ENCODE data around the gene NNT. TPM values are rescaled to one million over a fixed set of nuclear protein-coding genes. Genes with fewer than 3 reads are reported as not detected.

NNT gene
- total RNA-seq, 1 donor from 2014 or later: 554 TPM

Other genes starting within 250 kb of the NNT start
- gene CCL28, start 190.8 kb upstream of the NNT start, total RNA-seq: 0.55 TPM
- 4.9 TPM for gene TMEM267, start 119.3 kb upstream of the NNT start, total RNA-seq
- gene C5orf34, start 88.0 kb upstream of the NNT start, total RNA-seq: 1.0 TPM
- 124 TPM for gene PAIP1, start 46.1 kb upstream of the NNT start, total RNA-seq